GM12878 (cell line): Measurements from ENCODE around the gene RAD9A. TPM values are rescaled to one million over a fixed set of nuclear protein-coding genes. Genes with fewer than 3 reads are reported as not detected.

Source experiments
- ATAC-seq: fragments of 200-7000 bp; cut with Tn5 transposase; 3 replicates; pipeline ENCODE4 v1.9.1; 2020; ENCODE audit warnings: mild to moderate bottlenecking, moderate library complexity
- BruUV-seq: library from RNA; stranded (reverse); fragments of 400-500 nt; replicated peaks from 2 replicates; lab custom pipeline; 2021; lab: Mats Ljungman, UMichigan
- CTCF ChIA-PET: fragments of 300-600 bp; sonication (Branson Sonifier 250); formaldehyde crosslinking; extraction: SDS; loops from one replicate; lab custom pipeline; 2021; ENCODE audit warnings: inconsistent platforms; lab: Yijun Ruan, JAX
- POLR2A ChIA-PET: fragments of 350-600 bp; formaldehyde crosslinking; extraction: SDS; loops from one replicate; lab custom pipeline; 2021; ENCODE audit warnings: inconsistent platforms; lab: Charles Lee
- RAD21 ChIA-PET: fragments of 300-600 bp; sonication (Branson Sonifier 250); formaldehyde crosslinking; loops from one replicate; lab custom pipeline; 2023; ENCODE audit warnings: antibody characterized with exemption; ENCODE audit not compliant: unreplicated experiment; lab: Charles Lee
- SMC1A ChIA-PET: fragments of 300-600 bp; sonication (Branson Sonifier 250); formaldehyde crosslinking; loops from one replicate; lab custom pipeline; 2023; ENCODE audit not compliant: unreplicated experiment, uncharacterized antibody; lab: Charles Lee
- DNase-seq: peaks from one replicate; pipeline ENCODE4 v3.0.0-alpha.2; 2011; ENCODE audit warnings: low read depth, low spot score
- FAIRE-seq: peaks from 3 replicates; lab custom pipeline; 2011; peaks lifted over from hg19 to GRCh38; lab: Jason Lieb, UNC
- H2AFZ ChIP-seq: 2 replicates; pipeline ENCODE4 v1.6.0; 2011; ENCODE audit warnings: low read depth, low read length, control low read depth; ENCODE audit not compliant: control insufficient read depth
- H3K27ac ChIP-seq: 2 replicates; pipeline ENCODE4 v1.5.1; 2011; ENCODE audit warnings: control low read depth; ENCODE audit not compliant: control insufficient read depth, insufficient read depth
- H3K27me3 ChIP-seq, 2 experiments: replicated peaks in 1 of 2; 2 replicates each; pipeline versions ENCODE4 v1.6.0 to v1.6.1; 2011; ENCODE audit warnings: low read length in 1 of 2; ENCODE audit not compliant: control insufficient read depth in 2 of 2, insufficient read depth in 2 of 2
- H3K36me3 ChIP-seq, 2 experiments: 2 replicates each; pipeline ENCODE4 v1.5.1; 2011; ENCODE audit warnings: low read length in 1 of 2; ENCODE audit not compliant: control insufficient read depth in 2 of 2, insufficient read depth in 2 of 2
- H3K4me1 ChIP-seq: 2 replicates; pipeline ENCODE4 v1.6.1; 2011; ENCODE audit warnings: mild to moderate bottlenecking, low read length, moderate library complexity, mixed read lengths; ENCODE audit not compliant: control insufficient read depth, insufficient read depth
- H3K4me2 ChIP-seq: 2 replicates; pipeline ENCODE4 v1.6.0; 2011; ENCODE audit warnings: control low read depth; ENCODE audit not compliant: control insufficient read depth, insufficient read depth
- H3K4me3 ChIP-seq: fragments of 200-600 bp; sonication (generic); 2 replicates; pipeline ENCODE4 v1.5.1; 2016
- H3K79me2 ChIP-seq: 2 replicates; pipeline ENCODE4 v1.6.0; 2011; ENCODE audit warnings: low read length; ENCODE audit not compliant: control insufficient read depth, insufficient read depth
- H3K9ac ChIP-seq: 2 replicates; pipeline ENCODE4 v1.8.0; 2011; ENCODE audit warnings: low read length, control low read depth, mixed read lengths; ENCODE audit not compliant: control insufficient read depth, insufficient read depth
- H3K9me3 ChIP-seq: replicated peaks from 3 replicates; pipeline ENCODE4 v1.5.1; 2011; ENCODE audit warnings: mild to moderate bottlenecking, low read length; ENCODE audit not compliant: control insufficient read depth, insufficient read depth
- H4K20me1 ChIP-seq: 2 replicates; pipeline ENCODE4 v1.6.0; 2011; ENCODE audit not compliant: control insufficient read depth, insufficient read depth
- ATF3 ChIP-seq: IDR thresholded peaks from 2 replicates; pipeline ENCODE4 v1.6.1; 2011; ENCODE audit warnings: low read depth, mild to moderate bottlenecking, low read length, moderate library complexity, borderline replicate concordance; ENCODE audit errors: extremely low read depth
- BCLAF1 ChIP-seq: fragments of 450-650 bp; IDR thresholded peaks from 2 replicates; pipeline ENCODE4 v1.6.1; 2017; ENCODE audit warnings: antibody characterized with exemption, mild to moderate bottlenecking, moderate library complexity
- HSF1 ChIP-seq: fragments of 150-350 bp; IDR thresholded peaks from 2 replicates; pipeline ENCODE4 v1.6.1; 2014; ENCODE audit warnings: mild to moderate bottlenecking, low read depth, low read length
- TARDBP ChIP-seq: IDR thresholded peaks from 2 replicates; pipeline ENCODE4 v1.6.1; 2016; ENCODE audit warnings: borderline replicate concordance
- ZBTB4 ChIP-seq: fragments of 450-650 bp; formaldehyde crosslinking; IDR thresholded peaks from 2 replicates; pipeline ENCODE4 v1.4.0; 2022; ENCODE audit warnings: mild to moderate bottlenecking, moderate library complexity
- ZBTB40 ChIP-seq: fragments of 450-650 bp; IDR thresholded peaks from 2 replicates; pipeline ENCODE4 v1.6.1; 2016; ENCODE audit warnings: mild to moderate bottlenecking, moderate library complexity, borderline replicate concordance
- WGBS: methylation state at CpG from one replicate; pipeline ENCODE4 v1.1.6; 2016; ENCODE audit warnings: low lambda C conversion rate; ENCODE audit not compliant: insufficient replicate concordance, insufficient coverage; ENCODE audit errors: missing lambda C conversion rate; 5-methylcytosine and 5-hydroxymethylcytosine counted together
- in situ Hi-C: fragments of 300-500 bp; cut with MboI; formaldehyde crosslinking; loops from 9 replicates; pipeline ENCODE4 v1.14.3; 2018; ENCODE audit warnings: mixed read lengths
- intact Hi-C: fragments of 100-400 bp; cut with micrococcal nuclease; formaldehyde crosslinking; loops from one replicate; pipeline ENCODE4 v1.14.2; 2022; ENCODE audit not compliant: unreplicated experiment
- polyA plus RNA-seq, 11 experiments: library from polyadenylated mRNA; depleted of rRNA in 4 of 11; unstranded in 6 of 11; stranded (reverse) in 5 of 11; fragments of >200 nt; fragmentation: Nextera tagmentation in 4 of 11; fragmentation: Illumina TruSeq in 1 of 11; extraction: Ambion mirVana in 4 of 11; extraction: Trizol in 1 of 11; gene quantifications; 1 replicate in 1 of 11; 2 replicates in 10 of 11; pipeline versions ENCODE4 v1.2.1 to v1.2.3, GENCODE V29; 2011 to 2016; ENCODE audit warnings: inconsistent platforms in 2 of 11, missing spikeins in 2 of 11, low read depth in 1 of 11
- total RNA-seq, 4 experiments: library from RNA; depleted of rRNA in 3 of 4; stranded (reverse); fragments of >200 nt in 3 of 4; fragmentation: Illumina TruSeq in 1 of 4; extraction: Trizol in 1 of 4; gene quantifications; 2 replicates each; pipeline versions ENCODE4 v1.2.1 to v1.2.3, GENCODE V29; 2013 to 2021

RAD9A gene
- total and polyA plus RNA-seq, 10 of the 15 experiments (the other 5 are each of a cell fraction or from before 2014, with no cell fraction given), result 1.1 to 36.2 (median 19.8) TPM

GRCh38 chr11:67353317-67354074 lies 38.3 kb upstream of the RAD9A start, which contains the start of gene POLD4:
TSS of gene POLD4 (minus strand) at chr11:67353546. CDS start at chr11:67353399, 147 bp downstream.
- Histone ChIP-seq H3K27me3 (no peaks in the 10 kb centered on the region; a peak in 1 of 4 replicates), H3K79me2 (peaks cover 19% of the 10 kb centered on the region), H4K20me1 (no peaks in the 10 kb centered on the region), H3K27ac (peak within 1 kb of the TSS; percentile 99), H3K9me3 (no peaks in the 10 kb centered on the region), H3K4me3 (peak within 1 kb of the TSS; percentile 98), H3K36me3 (no peaks in the 10 kb centered on the region), H3K4me1 (peaks cover 52% of the 10 kb centered on the region), H3K4me2 (peak within 1 kb of the TSS; percentile 95), H3K9ac (peak within 1 kb of the TSS; percentile 96), H2AFZ (peak within 1 kb of the TSS; percentile 14)
- intact Hi-C loops, result loop anchor here (2.0 kb wide), 1 partner anchor 133 kb away; no protein-coding TSS in a partner anchor
- FAIRE-seq (peak; percentile 96), DNase-seq (peak; percentile 95), ATAC-seq (peak; percentile 85)
- in situ Hi-C loops, result loop anchor here (5.0 kb wide), 1 partner anchor 34 kb away; no protein-coding TSS in a partner anchor
- RAD21 ChIA-PET, result interaction anchor here (0.6 to 10.1 kb wide), 31 partner anchors 9 to 1041 kb away, joined by 3 to 525 read pairs (median 5); partner anchors contain the start of genes AIP, CLCF1, GSTP1 and KDM2A
- CTCF ChIA-PET, result interaction anchor here (0.7 to 26.2 kb wide), 20 partner anchors 8 to 259 kb away, joined by 3 to 1301 read pairs (median 4); partner anchors contain the start of genes CLCF1, KDM2A, RAD9A and TBC1D10C
- SMC1A ChIA-PET, result interaction anchor here (0.7 to 15.8 kb wide), 15 partner anchors 8 to 248 kb away, joined by 3 to 646 read pairs (median 5); partner anchors contain the start of genes CLCF1, PITPNM1 and PPP1CA
- BruUV-seq, result no TSS peak
- POLR2A ChIA-PET, result interaction anchor here (0.5 to 11.4 kb wide), 31 partner anchors 8 to 1463 kb away, joined by 3 to 183 read pairs (median 5); partner anchors contain the start of genes ANKRD13D, CCDC85B, CLCF1 and GRK2
- under 1% methylated on average over 36 of the region's 37 CpGs for WGBS
- TF ChIP-seq BCLAF1 (no peak), ATF3 (no peak), HSF1 (no peak), TARDBP (0 out of 2 replicates have a peak, but pooled peaks have one; percentile 30), ZBTB4 (CRISPR knock-in tag) (no peak; the same call in 1 of the 2 replicates), ZBTB40 (peak; percentile 59; the same call in 1 of the 2 replicates)
